Thyroid gland (tissue), 4 donors: ENCODE data around the gene BTRC.

ENCODE experiments used
- CTCF ChIP-seq, 6 experiments: fragments of 200-600 bp in 3 of 6; fragments of 450-650 bp in 3 of 6; sonication (generic) in 3 of 6; IDR thresholded peaks; one replicate each; pipeline ENCODE4 v1.5.1; 2016 to 2019; ENCODE audit warnings: antibody characterized with exemption in 6 of 6, mild to moderate bottlenecking in 2 of 6, inconsistent platforms in 1 of 6, moderate library complexity in 1 of 6
- POLR2A ChIP-seq, 2 donors: fragments of 450-650 bp; IDR thresholded peaks; one replicate each; pipeline ENCODE4 v1.6.1; 2017; ENCODE audit warnings: antibody characterized with exemption in 2 of 2, mild to moderate bottlenecking in 2 of 2, moderate library complexity in 1 of 2

DNA sequence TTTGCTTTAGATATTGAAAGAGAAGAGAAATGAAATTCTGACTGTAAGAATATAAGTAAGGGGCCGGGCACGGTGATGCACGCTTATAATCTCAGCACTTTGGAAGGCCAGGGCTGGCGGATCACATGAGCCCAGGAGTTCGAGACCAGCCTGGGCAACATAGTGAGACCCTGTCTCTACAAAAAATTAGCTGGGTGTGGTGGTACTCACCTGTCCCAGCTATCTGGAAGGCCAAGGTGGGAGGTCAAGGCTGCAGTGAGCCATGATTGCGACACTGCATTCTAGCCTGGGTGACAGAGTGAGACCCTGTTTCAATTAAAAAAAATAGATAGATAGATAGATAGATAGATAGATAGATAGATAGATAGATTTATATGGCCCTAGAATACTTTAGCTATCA is 82.3 kb downstream of the BTRC start:
- no peak for TF ChIP-seq CTCF (IDR thresholded peaks at IDR 0.05)
- no peak for TF ChIP-seq POLR2A (IDR thresholded peaks at IDR 0.05)
